HepG2 (cell line): ENCODE data around the gene AP1M2. TPM values are rescaled to one million over a fixed set of nuclear protein-coding genes. Genes with fewer than 3 reads are reported as not detected.

Experiments
- ATAC-seq: fragments of 200-7000 bp; cut with Tn5 transposase; 3 replicates; pipeline ENCODE4 v1.9.1; 2020; ENCODE audit warnings: mild to moderate bottlenecking, moderate library complexity
- BruUV-seq: library from RNA; stranded (reverse); fragments of 400-500 nt; replicated peaks from 2 replicates; lab custom pipeline; 2021; lab: Mats Ljungman, UMichigan
- CTCF ChIA-PET: fragments of 300-600 bp; formaldehyde crosslinking; extraction: SDS; loops from one replicate; lab custom pipeline; 2021; ENCODE audit warnings: low total read pairs, inconsistent platforms, low intra/inter-chr PET ratio; lab: Yijun Ruan, JAX
- POLR2A ChIA-PET: fragments of 350-600 bp; sonication (Branson Sonifier 250); formaldehyde crosslinking; loops from one replicate; lab custom pipeline; 2020; ENCODE audit warnings: antibody characterized with exemption, inconsistent platforms; lab: Yijun Ruan, JAX
- DNase-seq: peaks from one replicate; pipeline ENCODE4 v3.0.0-alpha.2; 2015; ENCODE audit warnings: low spot score
- FAIRE-seq: peaks from 3 replicates; lab custom pipeline; 2011; peaks lifted over from hg19 to GRCh38; lab: Jason Lieb, UNC
- H2AFZ ChIP-seq: one replicate; pipeline ENCODE4 v1.6.1; 2011; ENCODE audit warnings: low read length, inconsistent platforms
- H3K27ac ChIP-seq: fragments of 300-600 bp; 3 replicates; pipeline ENCODE4 v1.8.0; 2011; ENCODE audit warnings: mixed run types, mild to moderate bottlenecking, mixed read lengths, low read length, inconsistent platforms; ENCODE audit not compliant: insufficient read depth; ENCODE audit errors: extremely low read length
- H3K27me3 ChIP-seq, 2 experiments: fragments of 200-600 bp in 1 of 2; 2 replicates in 1 of 2; 3 replicates in 1 of 2; pipeline versions ENCODE4 v1.6.0 to v1.8.0; 2011; ENCODE audit warnings: low read length in 2 of 2, mild to moderate bottlenecking in 2 of 2, moderate library complexity in 2 of 2, inconsistent platforms in 1 of 2; ENCODE audit not compliant: insufficient read depth in 2 of 2, control insufficient read depth in 1 of 2
- H3K36me3 ChIP-seq, 2 experiments: fragments of 200-600 bp in 1 of 2; replicated peaks in 1 of 2; 2 replicates in 1 of 2; 3 replicates in 1 of 2; pipeline versions ENCODE4 v1.5.1 to v1.8.0; 2011; ENCODE audit warnings: low read length in 2 of 2, inconsistent platforms in 1 of 2; ENCODE audit not compliant: insufficient read depth in 2 of 2, control insufficient read depth in 1 of 2
- H3K4me1 ChIP-seq: 2 replicates; pipeline ENCODE4 v1.5.1; 2012; ENCODE audit warnings: low read length, inconsistent platforms; ENCODE audit not compliant: insufficient read depth
- H3K4me2 ChIP-seq: 2 replicates; pipeline ENCODE4 v1.6.0; 2011; ENCODE audit warnings: low read depth, low read length, inconsistent platforms
- H3K4me3 ChIP-seq, 3 experiments: fragments of 200-600 bp in 1 of 3; sonication (generic), shearing (Covaris generic) in 1 of 3; replicated peaks in 1 of 3; 2 replicates each; pipeline ENCODE4 v1.5.1; 2011 to 2016; ENCODE audit warnings: low read length in 3 of 3, inconsistent platforms in 2 of 3, low read depth in 2 of 3, mild to moderate bottlenecking in 2 of 3, control low read depth in 1 of 3, mixed read lengths in 1 of 3; ENCODE audit not compliant: insufficient read depth in 1 of 3
- H3K79me2 ChIP-seq: one replicate; pipeline ENCODE4 v1.6.1; 2011; ENCODE audit warnings: low read length, inconsistent platforms; ENCODE audit not compliant: insufficient read depth
- H3K9ac ChIP-seq: 2 replicates; pipeline ENCODE4 v1.6.0; 2011; ENCODE audit warnings: mild to moderate bottlenecking, low read depth, low read length, inconsistent platforms; ENCODE audit not compliant: insufficient read depth
- H3K9me3 ChIP-seq: 2 replicates; pipeline ENCODE4 v1.5.1; 2012; ENCODE audit warnings: mild to moderate bottlenecking, low read length
- H4K20me1 ChIP-seq: 2 replicates; pipeline ENCODE4 v1.6.0; 2011; ENCODE audit warnings: inconsistent platforms, mild to moderate bottlenecking, low read length, moderate library complexity; ENCODE audit not compliant: insufficient read depth
- AHDC1 ChIP-seq: sonication (generic); formaldehyde crosslinking; IDR thresholded peaks from 2 replicates; pipeline ENCODE4 v1.5.1; 2020; ENCODE audit warnings: mild to moderate bottlenecking, missing genetic modification reagents, borderline replicate concordance
- MNT ChIP-seq: fragments of 450-650 bp; IDR thresholded peaks from 2 replicates; pipeline ENCODE4 v1.6.1; 2016
- NFE2 ChIP-seq: sonication (generic); formaldehyde crosslinking; IDR thresholded peaks from 2 replicates; pipeline ENCODE4 v1.4.0; 2020; ENCODE audit warnings: missing genetic modification reagents
- ZBTB33 ChIP-seq: sonication (generic); formaldehyde crosslinking; IDR thresholded peaks from 2 replicates; pipeline ENCODE4 v1.4.0; 2020; ENCODE audit warnings: missing genetic modification reagents
- WGBS: methylation state at CpG from one replicate; pipeline ENCODE4 v1.1.6; 2017; ENCODE audit warnings: low lambda C conversion rate; 5-methylcytosine and 5-hydroxymethylcytosine counted together
- in situ Hi-C: cut with HindIII; loops from 2 replicates; pipeline ENCODE4 v1.10.0; 2017; ENCODE audit warnings: low pct_unique_long_range_greater_than_20kb; ENCODE audit not compliant: extremely low pct_ligation_motif_present
- intact Hi-C: fragments of 100-400 bp; cut with micrococcal nuclease; formaldehyde crosslinking; loops from one replicate; pipeline ENCODE4 v1.10.0; 2022; ENCODE audit not compliant: unreplicated experiment
- polyA plus RNA-seq, 8 experiments: library from polyadenylated mRNA; depleted of rRNA in 3 of 8; stranded (reverse) in 7 of 8; unstranded in 1 of 8; fragments of >200 nt; fragmentation: Illumina TruSeq in 4 of 8; extraction: Trizol in 4 of 8; gene quantifications; 2 replicates each; pipeline versions ENCODE4 v1.2.1 to v1.2.3, GENCODE V29; 2011 to 2016; ENCODE audit warnings: low read depth in 4 of 8, missing spikeins in 1 of 8, mixed read lengths in 1 of 8; ENCODE audit not compliant: insufficient read depth in 1 of 8
- total RNA-seq, 5 experiments: library from RNA; depleted of rRNA; stranded (reverse); fragments of >200 nt; fragmentation: Illumina TruSeq; extraction: Trizol; gene quantifications; 2 replicates each; pipeline ENCODE4 v1.2.3, GENCODE V29; 2016; ENCODE audit warnings: low read depth in 1 of 5

The AP1M2 gene
- total and polyA plus RNA-seq, 2 of the 13 experiments (the other 11 are each of a cell fraction or from before 2014, with no cell fraction given): 6.3 to 76.8 TPM

GRCh38 chr19:10566658-10567410, 20.3 kb downstream of the AP1M2 start:
- H2AFZ ChIP-seq: no peak overlapping the region
- peak overlapping the region; percentile 84 for H3K4me2 ChIP-seq
- DNase-seq (no peak), FAIRE-seq (no peak), ATAC-seq (no peak)
- no peaks in the 10 kb centered on the region for H4K20me1 ChIP-seq
- H3K4me1 ChIP-seq: peaks cover 41% of the 10 kb centered on the region
- intact Hi-C loops: no loop called here
- 70% methylated on average over 15 of the region's 19 CpGs for WGBS
- H3K36me3 ChIP-seq: no peaks in the 10 kb centered on the region; a peak in 1 of 5 replicates
- H3K4me3 ChIP-seq: no peak overlapping the region
- H3K27me3 ChIP-seq: no peaks in the 10 kb centered on the region
- CTCF ChIA-PET: no interaction called here
- H3K9ac ChIP-seq: no peak overlapping the region
- no peak for TF ChIP-seq ZBTB33 (CRISPR knock-in tag)
- TF ChIP-seq NFE2: no peak
- peak; percentile 19; the same call in 1 of the 2 replicates for TF ChIP-seq MNT
- TF ChIP-seq AHDC1 (CRISPR knock-in tag): no peak
- TF ChIP-seq, all 625 proteins: peak for 1
- Histone ChIP-seq H3K9me3 (no peaks in the 10 kb centered on the region), H3K79me2 (peaks cover 10% of the 10 kb centered on the region), H3K27ac (peak overlapping the region; percentile 39)
- in situ Hi-C loops: no loop called here
- BruUV-seq: no TSS peak
- POLR2A ChIA-PET: interaction anchor here (1.6 kb wide), 1 partner anchor 10 kb away, joined by 3 read pairs; no protein-coding TSS in a partner anchor
